HepG2 (cell line): ENCODE measurements around the gene SPHK1. TPM values are rescaled to one million over a fixed set of nuclear protein-coding genes. Genes with fewer than 3 reads are reported as not detected.

ENCODE experiments used
- BORCS8-MEF2B ChIP-seq: sonication (generic); formaldehyde crosslinking; IDR thresholded peaks from 2 replicates; pipeline ENCODE4 v1.8.0; 2022; ENCODE audit warnings: mild to moderate bottlenecking, missing genetic modification reagents
- FIP1L1 ChIP-seq: fragments of 200-400 bp; formaldehyde crosslinking; IDR thresholded peaks from 2 replicates; pipeline ENCODE4 v1.6.1; 2018; ENCODE audit warnings: low read depth, mild to moderate bottlenecking, low read length, moderate library complexity, borderline replicate concordance; ENCODE audit not compliant: insufficient read depth
- FOXK1 ChIP-seq: sonication (generic); formaldehyde crosslinking; IDR thresholded peaks from 2 replicates; pipeline ENCODE4 v1.4.0; 2020; ENCODE audit warnings: low read depth, missing genetic modification reagents, borderline replicate concordance
- FOXO1 ChIP-seq: sonication (generic); formaldehyde crosslinking; IDR thresholded peaks from 2 replicates; pipeline ENCODE4 v1.4.0; 2020; ENCODE audit warnings: missing genetic modification reagents
- HOXA7 ChIP-seq: sonication (generic); formaldehyde crosslinking; IDR thresholded peaks from 2 replicates; pipeline ENCODE4 v1.8.1; 2022; ENCODE audit warnings: mild to moderate bottlenecking, missing genetic modification reagents, moderate library complexity
- IKZF4 ChIP-seq: sonication (generic); formaldehyde crosslinking; IDR thresholded peaks from 2 replicates; pipeline ENCODE4 v1.5.1; 2020; ENCODE audit warnings: borderline replicate concordance, mild to moderate bottlenecking, low read depth, missing genetic modification reagents; ENCODE audit errors: not compliant biosample characterization
- MAF1 ChIP-seq: sonication (generic); formaldehyde crosslinking; IDR thresholded peaks from 2 replicates; pipeline ENCODE4 v1.5.0; 2020; ENCODE audit warnings: missing genetic modification reagents, borderline replicate concordance
- MYNN ChIP-seq: sonication (generic); formaldehyde crosslinking; IDR thresholded peaks from 2 replicates; pipeline ENCODE4 v1.4.0; 2020; ENCODE audit warnings: mild to moderate bottlenecking, low read depth, missing genetic modification reagents
- NAIF1 ChIP-seq: sonication (generic); formaldehyde crosslinking; IDR thresholded peaks from 2 replicates; pipeline ENCODE4 v1.5.0; 2020; ENCODE audit warnings: mild to moderate bottlenecking, missing genetic modification reagents, borderline replicate concordance
- RBFOX2 ChIP-seq: fragments of 200-400 bp; formaldehyde crosslinking; IDR thresholded peaks from 2 replicates; pipeline ENCODE4 v1.6.1; 2017; ENCODE audit warnings: low read depth, mild to moderate bottlenecking, low read length
- RBM39 ChIP-seq: fragments of 200-400 bp; formaldehyde crosslinking; IDR thresholded peaks from one replicate; pipeline ENCODE4 v1.6.1; 2018; ENCODE audit warnings: antibody characterized with exemption, mild to moderate bottlenecking, low read depth, low read length; ENCODE audit not compliant: poor library complexity, severe bottlenecking
- SP1 ChIP-seq, 2 experiments: fragments of 450-650 bp in 1 of 2; sonication (generic) in 1 of 2; formaldehyde crosslinking in 1 of 2; IDR thresholded peaks; 2 replicates each; pipeline versions ENCODE4 v1.4.0 to v1.6.1; 2016 to 2020; ENCODE audit warnings: missing genetic modification reagents in 1 of 2
- TOE1 ChIP-seq: sonication (generic); formaldehyde crosslinking; IDR thresholded peaks from 2 replicates; pipeline ENCODE4 v1.4.0; 2020; ENCODE audit warnings: mild to moderate bottlenecking, missing genetic modification reagents
- ZFP1 ChIP-seq: IDR thresholded peaks from 2 replicates; pipeline ENCODE4 v1.6.1; 2016
- ZNF34 ChIP-seq: sonication (generic); formaldehyde crosslinking; IDR thresholded peaks from 2 replicates; pipeline ENCODE4 v1.4.0; 2020; ENCODE audit warnings: mild to moderate bottlenecking, missing genetic modification reagents, borderline replicate concordance
- ZNF451 ChIP-seq: sonication (generic); formaldehyde crosslinking; IDR thresholded peaks from 2 replicates; pipeline ENCODE4 v1.5.0; 2020; ENCODE audit warnings: mild to moderate bottlenecking, missing genetic modification reagents
- ZNF569 ChIP-seq: sonication (generic); formaldehyde crosslinking; IDR thresholded peaks from 2 replicates; pipeline ENCODE4 v1.5.0; 2020; ENCODE audit warnings: mild to moderate bottlenecking, missing genetic modification reagents, moderate library complexity, borderline replicate concordance
- ZSCAN9 ChIP-seq: IDR thresholded peaks from 2 replicates; pipeline ENCODE4 v1.6.1; 2016; ENCODE audit warnings: borderline replicate concordance
- polyA plus RNA-seq, 8 experiments: library from polyadenylated mRNA; depleted of rRNA in 3 of 8; stranded (reverse) in 7 of 8; unstranded in 1 of 8; fragments of >200 nt; fragmentation: Illumina TruSeq in 4 of 8; extraction: Trizol in 4 of 8; gene quantifications; 2 replicates each; pipeline versions ENCODE4 v1.2.1 to v1.2.3, GENCODE V29; 2011 to 2016; ENCODE audit warnings: low read depth in 4 of 8, missing spikeins in 1 of 8, mixed read lengths in 1 of 8; ENCODE audit not compliant: insufficient read depth in 1 of 8
- total RNA-seq, 5 experiments: library from RNA; depleted of rRNA; stranded (reverse); fragments of >200 nt; fragmentation: Illumina TruSeq; extraction: Trizol; gene quantifications; 2 replicates each; pipeline ENCODE4 v1.2.3, GENCODE V29; 2016; ENCODE audit warnings: low read depth in 1 of 5
- TF ChIP-seq, protein P1 (sequence below): sonication (generic); formaldehyde crosslinking; IDR thresholded peaks from 2 replicates; pipeline ENCODE4 v1.8.0; 2022; ENCODE audit warnings: missing genetic modification reagents, low read depth, mild to moderate bottlenecking, borderline replicate concordance
- TF ChIP-seq, protein P2 (sequence below): IDR thresholded peaks from 2 replicates; pipeline ENCODE4 v1.6.1; 2016; ENCODE audit warnings: missing compliant biosample characterization, missing genetic modification reagents, borderline replicate concordance
- TF ChIP-seq, protein P3 (sequence below): sonication (generic); formaldehyde crosslinking; IDR thresholded peaks from 2 replicates; pipeline ENCODE4 v1.4.0; 2020; ENCODE audit warnings: mild to moderate bottlenecking, missing genetic modification reagents
- TF ChIP-seq, protein P4 (sequence below): IDR thresholded peaks from 2 replicates; pipeline ENCODE4 v1.6.1; 2016; ENCODE audit warnings: low read depth, control low read depth

SPHK1 gene
- total and polyA plus RNA-seq, 2 of the 13 experiments (the other 11 are each of a cell fraction or from before 2014, with no cell fraction given), result 129 to 160 TPM

DNA sequence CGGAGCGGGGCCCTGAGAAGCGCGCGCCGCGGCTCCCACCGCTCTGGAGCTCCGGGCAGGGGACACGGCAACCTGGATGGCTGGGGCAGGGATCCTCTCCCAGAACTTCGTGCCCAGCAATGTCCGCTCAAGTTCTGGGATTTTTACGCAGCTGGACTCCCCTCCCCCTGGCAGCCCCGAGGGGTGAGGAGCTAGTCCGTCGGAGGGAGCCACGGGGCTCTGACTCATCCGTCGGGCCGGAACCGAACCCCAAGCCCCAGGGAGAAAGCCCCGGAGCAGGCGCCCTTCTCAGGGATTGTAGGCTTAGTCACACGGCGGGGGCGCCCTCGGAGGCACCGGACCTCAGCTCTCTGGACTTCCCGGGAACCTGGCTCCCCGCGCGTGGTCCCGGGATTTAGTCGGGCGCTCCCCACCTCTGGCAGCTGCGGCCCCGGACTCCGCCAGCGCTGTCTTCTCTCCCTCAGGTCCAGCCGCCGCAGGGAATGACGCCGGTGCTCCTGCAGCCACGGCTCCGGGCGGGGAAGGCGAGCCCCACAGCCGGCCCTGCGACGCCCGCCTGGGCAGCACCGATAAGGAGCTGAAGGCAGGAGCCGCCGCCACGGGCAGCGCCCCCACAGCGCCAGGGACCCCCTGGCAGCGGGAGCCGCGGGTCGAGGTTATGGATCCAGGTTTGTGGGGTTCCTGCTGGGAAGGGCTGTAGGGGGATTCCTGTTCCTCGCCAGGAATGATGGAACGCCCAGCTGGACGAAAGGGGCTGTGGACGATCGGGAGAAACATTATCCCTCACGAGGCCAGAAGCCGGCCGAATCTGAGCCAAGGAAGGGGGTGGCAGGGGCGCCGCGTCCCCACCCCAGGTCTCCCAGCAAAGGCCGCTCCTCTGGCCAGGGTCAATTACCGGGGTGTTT, 830 bp downstream of the SPHK1 start (continued):
- TF ChIP-seq ZNF569 (no peak; the same call in 1 of the 2 replicates), BORCS8-MEF2B (CRISPR knock-in tag) (0 out of 2 replicates have a peak, but pooled peaks have one; percentile 1), RBM39 (no peak), NAIF1 (0 out of 2 replicates have a peak, but pooled peaks have one; percentile 2), FOXO1 (CRISPR knock-in tag) (no peak), MAF1 (no peak), IKZF4 (CRISPR knock-in tag) (peak; percentile 27), ZNF451 (no peak), FOXK1 (no peak), TOE1 (no peak), FIP1L1 (0 out of 2 replicates have a peak, but pooled peaks have one; percentile 17), HOXA7 (CRISPR knock-in tag) (peak; percentile 84; the same call in 1 of the 2 replicates), RBFOX2 (peak; percentile 38), ZNF34 (CRISPR knock-in tag) (no peak), MYNN (CRISPR knock-in tag) (no peak), SP1 (IDR thresholded peaks at IDR 0.05) (no peak), SP1 (CRISPR knock-in tag; IDR thresholded peaks at IDR 0.05) (no peak), ZSCAN9 (CRISPR knock-in tag) (no peak), ZFP1 (CRISPR knock-in tag) (peak; percentile 16; the same call in 1 of the 2 replicates)
- TF ChIP-seq, protein P1, sequence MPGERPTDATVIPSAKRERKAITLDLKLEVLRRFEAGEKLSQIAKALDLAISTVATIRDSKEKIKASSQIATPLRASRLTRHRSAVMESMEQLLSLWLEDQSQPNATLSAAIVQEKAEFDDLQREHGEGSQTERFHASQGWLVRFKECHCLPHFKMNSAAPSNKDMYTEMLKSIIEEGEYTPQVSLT (CRISPR knock-in tag), result peak; percentile 18; the same call in 1 of the 2 replicates
- TF ChIP-seq, protein P2, sequence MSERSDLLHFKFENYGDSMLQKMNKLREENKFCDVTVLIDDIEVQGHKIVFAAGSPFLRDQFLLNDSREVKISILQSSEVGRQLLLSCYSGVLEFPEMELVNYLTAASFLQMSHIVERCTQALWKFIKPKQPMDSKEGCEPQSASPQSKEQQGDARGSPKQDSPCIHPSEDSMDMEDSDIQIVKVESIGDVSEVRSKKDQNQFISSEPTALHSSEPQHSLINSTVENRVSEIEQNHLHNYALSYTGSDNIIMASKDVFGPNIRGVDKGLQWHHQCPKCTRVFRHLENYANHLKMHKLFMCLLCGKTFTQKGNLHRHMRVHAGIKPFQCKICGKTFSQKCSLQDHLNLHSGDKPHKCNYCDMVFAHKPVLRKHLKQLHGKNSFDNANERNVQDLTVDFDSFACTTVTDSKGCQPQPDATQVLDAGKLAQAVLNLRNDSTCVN, result no peak
- TF ChIP-seq, protein P3, sequence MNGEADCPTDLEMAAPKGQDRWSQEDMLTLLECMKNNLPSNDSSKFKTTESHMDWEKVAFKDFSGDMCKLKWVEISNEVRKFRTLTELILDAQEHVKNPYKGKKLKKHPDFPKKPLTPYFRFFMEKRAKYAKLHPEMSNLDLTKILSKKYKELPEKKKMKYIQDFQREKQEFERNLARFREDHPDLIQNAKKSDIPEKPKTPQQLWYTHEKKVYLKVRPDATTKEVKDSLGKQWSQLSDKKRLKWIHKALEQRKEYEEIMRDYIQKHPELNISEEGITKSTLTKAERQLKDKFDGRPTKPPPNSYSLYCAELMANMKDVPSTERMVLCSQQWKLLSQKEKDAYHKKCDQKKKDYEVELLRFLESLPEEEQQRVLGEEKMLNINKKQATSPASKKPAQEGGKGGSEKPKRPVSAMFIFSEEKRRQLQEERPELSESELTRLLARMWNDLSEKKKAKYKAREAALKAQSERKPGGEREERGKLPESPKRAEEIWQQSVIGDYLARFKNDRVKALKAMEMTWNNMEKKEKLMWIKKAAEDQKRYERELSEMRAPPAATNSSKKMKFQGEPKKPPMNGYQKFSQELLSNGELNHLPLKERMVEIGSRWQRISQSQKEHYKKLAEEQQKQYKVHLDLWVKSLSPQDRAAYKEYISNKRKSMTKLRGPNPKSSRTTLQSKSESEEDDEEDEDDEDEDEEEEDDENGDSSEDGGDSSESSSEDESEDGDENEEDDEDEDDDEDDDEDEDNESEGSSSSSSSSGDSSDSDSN (CRISPR knock-in tag), result no peak; the same call in 1 of the 2 replicates
- TF ChIP-seq, protein P4, sequence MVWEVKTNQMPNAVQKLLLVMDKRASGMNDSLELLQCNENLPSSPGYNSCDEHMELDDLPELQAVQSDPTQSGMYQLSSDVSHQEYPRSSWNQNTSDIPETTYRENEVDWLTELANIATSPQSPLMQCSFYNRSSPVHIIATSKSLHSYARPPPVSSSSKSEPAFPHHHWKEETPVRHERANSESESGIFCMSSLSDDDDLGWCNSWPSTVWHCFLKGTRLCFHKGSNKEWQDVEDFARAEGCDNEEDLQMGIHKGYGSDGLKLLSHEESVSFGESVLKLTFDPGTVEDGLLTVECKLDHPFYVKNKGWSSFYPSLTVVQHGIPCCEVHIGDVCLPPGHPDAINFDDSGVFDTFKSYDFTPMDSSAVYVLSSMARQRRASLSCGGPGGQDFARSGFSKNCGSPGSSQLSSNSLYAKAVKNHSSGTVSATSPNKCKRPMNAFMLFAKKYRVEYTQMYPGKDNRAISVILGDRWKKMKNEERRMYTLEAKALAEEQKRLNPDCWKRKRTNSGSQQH, result peak; percentile 39; the same call in 1 of the 2 replicates
